C4-2B (cell line): ENCODE data around the gene IFT25.

Experiments used
- H3K27ac ChIP-seq: fragments of 450-650 bp; 2 replicates; pipeline ENCODE4 v1.5.1; 2017
- CTCF ChIP-seq: fragments of 450-650 bp; conservative IDR thresholded peaks from 2 replicates; pipeline ENCODE4 v1.5.1; 2017; ENCODE audit warnings: mild to moderate bottlenecking
- ZFX ChIP-seq: fragments of 450-650 bp; IDR thresholded peaks from 2 replicates; pipeline ENCODE4 v1.6.1; 2017

IFT25 gene

GRCh38 chr1:53919675-53920066 lies 25.8 kb downstream of the IFT25 start:
- 0 out of 2 replicates have a peak overlapping the region, but pooled peaks have one; percentile 15 for H3K27ac ChIP-seq
- no peak for TF ChIP-seq CTCF
- no peak for TF ChIP-seq ZFX

DNA sequence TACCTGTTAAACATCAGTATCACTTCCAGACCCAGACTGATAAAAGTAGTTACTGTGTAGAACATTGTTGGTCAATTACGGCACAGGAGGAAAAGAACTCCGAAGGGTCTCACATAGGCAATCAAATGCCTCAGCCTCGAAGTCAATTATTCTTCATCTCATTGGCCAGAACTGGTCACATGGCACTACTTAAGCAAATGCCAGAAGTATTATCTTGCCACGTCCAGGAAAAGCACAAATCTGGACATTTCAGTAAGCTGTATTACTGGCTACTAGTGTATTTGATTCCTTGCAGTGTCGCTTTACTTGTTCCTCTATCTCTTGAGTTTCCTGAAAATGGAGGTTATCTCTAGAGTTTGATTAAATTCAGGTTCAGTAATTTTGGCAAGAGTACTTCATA lies 27.2 kb downstream of the IFT25 start:
- H3K27ac ChIP-seq = peak overlapping the region; percentile 71
- TF ChIP-seq ZFX = no peak
- TF ChIP-seq CTCF = no peak

DNA sequence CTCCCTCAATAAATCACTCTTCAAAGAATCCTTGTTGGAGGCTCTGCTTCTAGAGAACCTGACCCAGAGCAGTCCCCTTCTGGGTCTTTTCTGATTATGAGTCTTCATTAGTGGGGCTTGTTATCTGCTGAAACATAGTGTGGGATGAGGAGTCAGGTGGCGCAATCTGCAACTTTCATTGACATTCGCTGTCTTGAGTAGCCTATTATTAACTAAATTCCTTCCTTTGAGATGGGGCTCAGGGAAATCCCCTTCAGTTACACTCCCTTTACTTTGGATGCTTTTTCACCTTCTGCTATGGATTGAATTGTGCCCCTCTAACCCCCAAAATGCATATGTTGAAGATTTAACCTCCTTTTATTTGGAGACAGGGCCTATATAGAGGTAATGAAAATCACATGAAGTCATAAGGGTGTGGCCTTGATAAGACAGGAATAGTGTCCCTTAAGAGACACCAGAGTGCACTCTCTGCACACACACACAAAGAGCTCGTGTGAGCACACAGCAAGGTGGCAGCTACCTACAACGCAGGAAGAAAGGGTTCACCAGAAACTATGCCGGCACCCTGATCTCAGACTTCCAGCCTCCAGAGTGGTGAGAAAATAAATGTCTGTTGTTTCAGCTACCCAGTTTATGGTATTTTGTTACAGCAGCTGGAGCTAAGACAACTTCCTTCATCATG lies 32.0 kb downstream of the IFT25 start:
- H3K27ac ChIP-seq = no peak overlapping the region
- TF ChIP-seq CTCF = no peak
- no peak for TF ChIP-seq ZFX

DNA sequence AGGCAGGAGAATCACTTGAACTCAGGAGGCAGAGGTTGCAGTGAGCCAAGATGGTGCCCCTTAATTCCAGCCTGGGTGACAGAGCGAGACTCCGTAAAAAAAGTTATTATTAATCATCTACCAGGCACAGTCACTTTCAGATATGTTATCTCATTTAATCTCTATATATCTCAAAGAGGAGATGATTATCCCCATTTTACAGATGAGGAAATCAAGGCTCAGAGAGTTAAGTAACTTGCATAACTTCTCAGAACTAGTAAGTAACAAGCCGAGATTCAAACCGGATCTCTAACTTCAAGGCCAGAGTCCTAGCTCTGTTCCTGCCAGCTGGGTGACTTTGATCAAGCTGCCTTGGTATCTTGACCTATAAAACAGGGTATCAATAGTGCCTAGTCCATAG lies 34.1 kb downstream of the IFT25 start:
- H3K27ac ChIP-seq = no peak overlapping the region
- TF ChIP-seq CTCF (no peak), ZFX (no peak)

GRCh38 chr1:53909946-53910345 lies 35.6 kb downstream of the IFT25 start:
- no peak overlapping the region for H3K27ac ChIP-seq
- TF ChIP-seq ZFX (no peak), CTCF (no peak)

- no peak for TF ChIP-seq ZFX
- TF ChIP-seq CTCF = no peak
- no peak overlapping the region for H3K27ac ChIP-seq
These were observed 39.4 kb downstream of the IFT25 start for GRCh38 chr1:53906121-53906520.

GRCh38 chr1:53905509-53905908 lies 40.0 kb downstream of the IFT25 start:
- TF ChIP-seq CTCF (no peak), ZFX (no peak)
- H3K27ac ChIP-seq = no peak overlapping the region
